Activated CD4-positive, alpha-beta T cell treated with anti-CD3 and anti-CD28 coated beads, Interleukin-2, amount 10 ng/mL, durations not matched to agents 24 days and 14 days (primary cell): ENCODE measurements around the gene ATG7. TPM values are rescaled to one million over a fixed set of nuclear protein-coding genes. Genes with fewer than 3 reads are reported as not detected.

Source experiments
- DNase-seq: peaks from one replicate; pipeline ENCODE4 v3.0.0; 2022
- H3K27ac Mint-ChIP-seq: one replicate; pipeline ENCODE4 v1.8.0; 2022; ENCODE audit warnings: mild to moderate bottlenecking, mixed read lengths
- H3K27me3 Mint-ChIP-seq: one replicate; pipeline ENCODE4 v1.8.0; 2022; ENCODE audit warnings: mixed read lengths
- H3K36me3 Mint-ChIP-seq: one replicate; pipeline ENCODE4 v1.8.0; 2022; ENCODE audit warnings: low read depth, mild to moderate bottlenecking, mixed read lengths
- H3K4me1 Mint-ChIP-seq: one replicate; pipeline ENCODE4 v1.8.0; 2021; ENCODE audit warnings: mixed read lengths
- H3K4me3 Mint-ChIP-seq: one replicate; pipeline ENCODE4 v1.8.0; 2022; ENCODE audit warnings: mild to moderate bottlenecking, moderate library complexity, mixed read lengths
- H3K9me3 Mint-ChIP-seq: one replicate; pipeline ENCODE4 v1.8.0; 2021; ENCODE audit warnings: mixed read lengths
- intact Hi-C: fragments of 100-400 bp; cut with micrococcal nuclease; formaldehyde crosslinking; loops from one replicate; pipeline ENCODE4 v1.15.1; 2023
- total RNA-seq: library from RNA; stranded (reverse); gene quantifications from 2 replicates; pipeline ENCODE4 v1.2.3, GENCODE V29; 2022

Gene ATG7
- total RNA-seq, 1 donor from 2014 or later = 41.4 TPM

DNA sequence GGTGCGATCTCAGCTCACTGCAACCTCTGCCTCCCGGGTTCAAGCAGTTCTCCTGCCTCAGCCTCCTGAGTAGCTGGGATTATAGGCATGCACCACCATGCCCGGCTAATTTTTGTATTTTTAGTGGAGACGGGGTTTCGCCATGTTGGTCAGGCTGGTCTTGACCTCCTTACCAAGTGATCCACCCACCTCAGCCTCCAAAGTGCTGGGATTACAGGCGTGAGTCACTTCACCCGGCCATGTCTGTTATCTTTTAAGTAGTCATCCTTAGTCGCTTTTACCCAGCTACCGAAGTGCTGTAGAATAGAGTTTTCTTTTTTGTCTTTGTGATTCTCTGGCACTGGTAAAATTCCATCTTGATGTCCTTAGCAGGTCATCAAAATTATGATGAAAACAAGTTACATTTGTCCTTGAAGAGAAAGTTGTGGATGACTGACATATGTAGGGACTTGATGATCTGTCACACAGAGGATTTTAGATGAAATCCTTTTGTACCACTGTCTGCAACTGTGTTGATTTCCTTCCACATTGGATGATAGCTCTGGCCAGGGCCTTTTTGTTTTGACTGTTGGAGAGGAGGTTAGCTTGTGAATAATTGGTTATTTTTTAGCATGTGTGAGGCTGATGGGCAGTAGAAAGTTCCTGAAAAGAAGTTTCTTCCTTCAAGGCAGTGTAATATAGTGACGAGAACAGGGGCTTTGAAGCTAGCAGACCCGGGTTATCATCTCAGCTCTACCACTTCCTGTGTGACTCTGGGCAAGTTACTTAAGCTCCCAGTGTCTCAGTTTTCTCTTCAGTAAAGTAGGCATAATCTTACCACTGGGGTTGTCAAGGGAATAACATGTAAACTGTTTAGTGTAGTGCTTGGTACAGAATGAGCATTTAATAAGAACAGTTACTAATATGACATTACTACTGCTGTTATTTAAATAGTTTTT lies 18.8 kb downstream of the ATG7 start:
- H3K4me3 Mint-ChIP-seq = peak overlapping the region; percentile 53
- peaks cover 35% of the 10 kb centered on the region for H3K36me3 Mint-ChIP-seq
- peak overlapping the region; percentile 88 for H3K27ac Mint-ChIP-seq

DNA sequence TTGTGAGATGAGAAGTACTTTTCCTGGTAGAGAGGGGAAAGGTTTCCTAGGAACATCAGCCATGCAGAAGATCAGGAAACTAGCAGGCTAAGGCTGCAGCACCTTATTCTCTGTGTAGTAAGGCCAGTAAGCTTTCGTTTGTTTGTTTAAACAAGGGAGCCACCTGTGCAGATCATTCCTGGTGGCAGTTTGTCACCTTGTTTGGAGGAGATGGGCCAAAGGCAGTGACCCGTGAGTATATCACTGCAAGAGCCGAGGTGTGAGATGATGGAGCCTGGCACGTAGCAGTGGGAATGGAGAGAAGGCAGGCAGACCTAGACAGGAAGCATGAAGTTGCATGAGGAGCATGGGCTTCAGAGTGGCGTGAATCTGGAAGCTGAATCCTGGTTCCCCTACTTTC lies 19.6 kb downstream of the ATG7 start:
- Mint-ChIP-seq H3K4me3 (peak overlapping the region; percentile 53), H3K4me1 (peaks cover 44% of the 10 kb centered on the region), H3K27ac (peak overlapping the region; percentile 88), H3K27me3 (no peaks in the 10 kb centered on the region), H3K9me3 (no peaks in the 10 kb centered on the region), H3K36me3 (peaks cover 35% of the 10 kb centered on the region)
- intact Hi-C loops = loop anchor here (2.0 to 5.0 kb wide), 2 partner anchors 19 to 350 kb away; partner anchors contain the start of genes ATG7 and VGLL4
- no peak for DNase-seq

More for the DNA sequence above, 18.8 kb downstream of the ATG7 start:
- Mint-ChIP-seq H3K9me3 (no peaks in the 10 kb centered on the region), H3K27me3 (no peaks in the 10 kb centered on the region), H3K4me1 (peaks cover 44% of the 10 kb centered on the region)
- intact Hi-C loops = loop anchor here (2.0 to 5.0 kb wide), 2 partner anchors 18 to 351 kb away; partner anchors contain the start of genes ATG7 and VGLL4
- DNase-seq = peak; percentile 81

DNA sequence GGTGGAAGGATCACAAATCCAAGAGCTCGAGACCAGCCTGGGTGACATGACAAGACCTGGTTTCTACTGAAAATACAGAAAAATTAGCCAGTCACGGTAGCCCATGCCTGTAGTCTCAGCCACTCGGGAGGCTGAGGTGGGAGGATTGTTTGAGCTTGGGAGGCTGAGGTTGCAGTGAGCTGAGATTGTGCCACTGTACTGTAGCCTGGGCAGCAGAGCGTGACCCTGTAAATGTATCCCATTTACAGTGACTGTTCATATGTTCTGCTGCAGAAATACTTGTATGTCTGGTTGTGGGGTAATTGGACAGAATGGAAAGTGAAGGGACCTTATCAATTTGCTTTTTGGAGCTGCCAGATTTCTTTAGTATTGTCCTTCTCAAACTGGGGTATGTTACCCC lies 24.9 kb downstream of the ATG7 start:
- Mint-ChIP-seq H3K9me3 (no peaks in the 10 kb centered on the region), H3K27ac (no peak overlapping the region), H3K4me3 (no peak overlapping the region), H3K27me3 (no peaks in the 10 kb centered on the region), H3K4me1 (peaks cover 9% of the 10 kb centered on the region), H3K36me3 (peaks cover 48% of the 10 kb centered on the region)
- intact Hi-C loops = no loop called here
- no peak for DNase-seq

DNA sequence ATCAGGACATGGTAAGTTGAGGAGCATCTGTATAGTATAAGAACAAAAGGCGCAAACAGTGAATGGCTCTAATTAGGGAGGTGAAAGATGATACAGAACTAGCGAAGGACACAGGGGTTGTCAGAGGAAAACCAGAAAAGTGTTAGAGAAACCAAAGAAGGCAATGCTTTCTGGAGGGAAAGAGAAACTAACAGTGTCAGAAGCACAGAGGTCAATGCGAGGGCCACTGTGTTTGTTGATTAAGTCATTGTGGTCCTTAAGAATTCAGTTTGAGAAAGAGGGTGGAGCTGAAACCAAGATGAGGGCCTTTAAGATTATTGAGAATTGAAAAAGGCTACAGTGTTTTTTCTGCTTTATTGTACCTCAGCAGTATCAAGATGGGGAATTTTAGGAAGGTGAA lies 28.8 kb downstream of the ATG7 start:
- peaks cover 63% of the 10 kb centered on the region for H3K36me3 Mint-ChIP-seq
- no peaks in the 10 kb centered on the region for H3K9me3 Mint-ChIP-seq
- H3K4me3 Mint-ChIP-seq = no peak overlapping the region
- intact Hi-C loops = no loop called here
- peaks cover 19% of the 10 kb centered on the region for H3K4me1 Mint-ChIP-seq
- H3K27ac Mint-ChIP-seq = no peak overlapping the region
- no peaks in the 10 kb centered on the region for H3K27me3 Mint-ChIP-seq
- DNase-seq = peak; percentile 62

DNA sequence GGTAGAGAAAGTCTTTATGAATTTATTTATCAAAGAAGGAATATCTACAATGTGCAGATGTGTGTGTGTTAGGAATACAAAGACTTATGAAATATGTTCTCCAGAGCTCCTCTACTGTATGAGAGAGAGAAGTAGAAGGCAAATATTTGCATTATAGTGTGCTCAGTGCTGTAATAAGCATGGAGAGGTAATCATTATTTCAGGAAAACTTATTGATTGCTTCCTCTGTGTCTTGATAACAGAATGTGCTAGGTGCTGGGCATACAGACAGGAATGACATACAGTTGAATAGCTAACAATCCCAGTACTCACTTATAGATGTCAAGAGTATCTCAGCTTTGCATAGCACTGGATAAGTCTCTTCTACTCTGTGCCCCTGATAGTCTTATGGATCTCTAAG lies 30.2 kb downstream of the ATG7 start:
- H3K4me1 Mint-ChIP-seq = peaks cover 33% of the 10 kb centered on the region
- H3K9me3 Mint-ChIP-seq = no peaks in the 10 kb centered on the region
- intact Hi-C loops = no loop called here
- no peak for DNase-seq
- H3K27me3 Mint-ChIP-seq = no peaks in the 10 kb centered on the region
- H3K4me3 Mint-ChIP-seq = no peak overlapping the region
- no peak overlapping the region for H3K27ac Mint-ChIP-seq
- peaks cover 66% of the 10 kb centered on the region for H3K36me3 Mint-ChIP-seq

DNA sequence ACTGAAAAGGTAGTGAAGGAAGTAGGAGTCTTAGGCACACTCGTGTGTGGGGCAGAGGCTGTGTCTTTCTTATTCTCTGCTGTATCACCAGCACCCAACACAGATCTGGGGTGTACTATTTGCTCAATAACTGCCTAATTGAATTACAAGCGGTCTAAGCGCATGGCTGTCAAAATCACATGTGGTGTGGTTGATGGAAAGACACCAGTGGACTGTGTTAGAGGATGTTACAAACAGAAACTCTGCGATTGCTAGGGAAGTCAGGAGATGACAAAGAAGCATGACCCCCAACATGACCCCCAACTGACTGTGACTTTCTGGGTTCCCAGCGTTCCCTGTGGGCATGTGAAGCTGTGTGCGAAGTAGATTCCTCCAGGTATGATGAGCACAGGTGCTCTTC lies 32.0 kb downstream of the ATG7 start:
- H3K27me3 Mint-ChIP-seq = no peaks in the 10 kb centered on the region
- intact Hi-C loops = no loop called here
- H3K9me3 Mint-ChIP-seq = no peaks in the 10 kb centered on the region
- H3K27ac Mint-ChIP-seq = no peak overlapping the region
- peaks cover 34% of the 10 kb centered on the region for H3K4me1 Mint-ChIP-seq
- no peak for DNase-seq
- peaks cover 65% of the 10 kb centered on the region for H3K36me3 Mint-ChIP-seq
- no peak overlapping the region for H3K4me3 Mint-ChIP-seq

DNA sequence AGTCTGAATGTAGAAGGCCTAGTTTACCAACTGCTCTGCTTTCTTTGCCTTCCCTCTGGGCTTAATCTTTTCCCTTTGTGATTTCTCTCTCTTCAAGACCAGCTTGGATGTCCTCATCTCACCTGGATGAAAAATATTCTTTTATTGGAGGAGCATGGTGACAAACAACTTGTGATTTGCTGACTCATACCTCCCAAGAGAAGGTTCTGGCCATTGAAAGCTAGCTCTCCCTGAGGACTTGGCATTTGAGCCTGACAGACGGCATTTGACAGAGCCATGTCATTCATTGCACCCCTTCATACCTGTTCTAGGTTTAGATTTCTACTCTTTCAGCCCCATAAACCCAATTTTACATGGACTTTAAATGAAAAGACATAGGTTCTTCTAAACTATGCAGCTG lies 33.3 kb downstream of the ATG7 start:
- DNase-seq = no peak
- H3K4me3 Mint-ChIP-seq = no peak overlapping the region
- intact Hi-C loops = loop anchor here (5.0 kb wide), 1 partner anchor 33 kb away; the partner anchor contains the start of gene ATG7
- no peaks in the 10 kb centered on the region for H3K9me3 Mint-ChIP-seq
- H3K27me3 Mint-ChIP-seq = no peaks in the 10 kb centered on the region
- H3K27ac Mint-ChIP-seq = no peak overlapping the region
- peaks cover 32% of the 10 kb centered on the region for H3K4me1 Mint-ChIP-seq
- peaks cover 59% of the 10 kb centered on the region for H3K36me3 Mint-ChIP-seq

DNA sequence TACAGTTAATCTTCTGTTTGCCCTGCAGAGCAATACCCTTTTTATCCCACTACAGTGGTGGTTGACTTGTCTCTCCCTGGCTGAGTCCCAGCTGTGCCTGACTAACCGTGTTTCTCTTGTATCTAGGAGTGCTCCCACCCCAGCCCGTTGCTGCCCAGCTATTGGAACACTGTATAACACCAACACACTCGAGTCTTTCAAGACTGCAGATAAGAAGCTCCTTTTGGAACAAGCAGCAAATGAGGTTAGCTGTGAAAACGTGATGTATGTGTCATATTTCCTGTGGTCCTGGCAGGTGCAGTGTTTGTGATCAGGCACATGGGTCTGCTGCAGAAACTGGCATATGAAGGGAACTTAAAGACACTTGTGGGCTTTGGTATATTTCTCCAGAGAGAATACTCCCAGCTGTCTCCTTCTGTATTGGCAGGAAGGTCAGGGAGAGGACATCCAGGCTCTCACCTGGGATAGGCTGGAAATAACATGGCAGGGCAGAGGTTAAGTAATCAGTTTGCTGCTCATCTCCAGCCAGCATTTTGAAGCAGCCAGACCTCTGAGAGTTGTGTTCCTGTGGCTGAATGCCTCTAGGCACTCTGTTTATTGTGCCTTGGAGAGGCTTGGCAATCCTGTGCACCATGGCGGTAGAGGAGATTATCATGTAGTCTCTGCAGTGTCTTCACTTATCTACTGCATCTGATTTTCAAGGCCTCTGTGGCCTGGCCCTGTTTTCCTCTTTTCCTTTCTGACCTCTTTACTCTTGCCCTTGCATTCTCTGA lies 34.8 kb downstream of the ATG7 start:
- peaks cover 26% of the 10 kb centered on the region for H3K4me1 Mint-ChIP-seq
- peaks cover 56% of the 10 kb centered on the region for H3K36me3 Mint-ChIP-seq
- peak overlapping the region; percentile 3 for H3K4me3 Mint-ChIP-seq
- H3K27ac Mint-ChIP-seq = no peak overlapping the region
- intact Hi-C loops = loop anchor here (1.0 to 5.0 kb wide), 2 partner anchors 35 to 69 kb away; partner anchors contain the start of gene ATG7
- no peaks in the 10 kb centered on the region for H3K9me3 Mint-ChIP-seq
- H3K27me3 Mint-ChIP-seq = no peaks in the 10 kb centered on the region
- peak; percentile 77 for DNase-seq

DNA sequence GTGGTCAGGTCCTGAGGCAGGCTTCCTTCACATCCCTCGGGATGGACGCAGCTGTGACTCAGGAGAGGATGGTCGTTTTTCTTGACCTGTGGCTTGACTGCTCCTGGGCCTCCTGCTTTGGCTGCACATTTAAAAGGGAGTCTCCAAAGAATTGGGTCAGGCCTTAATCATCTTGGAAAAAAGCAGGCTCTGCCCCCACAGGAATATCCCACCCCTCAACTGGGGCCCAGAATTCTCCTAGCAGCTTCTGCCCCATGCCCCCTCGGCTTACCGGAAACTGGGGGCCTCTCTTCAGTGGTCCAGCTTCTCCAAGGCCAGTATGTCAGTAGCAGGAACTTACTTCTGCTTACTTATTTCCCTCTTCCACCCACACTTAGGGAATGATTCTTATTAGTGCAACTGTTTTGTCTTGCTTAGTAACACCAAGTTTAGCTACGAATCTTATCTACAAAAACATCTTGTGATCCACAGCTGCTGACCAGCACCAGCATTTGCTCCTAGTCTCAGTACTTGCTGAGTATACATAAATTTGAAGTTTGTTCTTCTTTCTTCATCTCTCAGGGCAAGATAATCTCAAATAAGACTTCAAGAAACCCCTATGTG lies 35.7 kb downstream of the ATG7 start:
- peaks cover 26% of the 10 kb centered on the region for H3K4me1 Mint-ChIP-seq
- intact Hi-C loops = loop anchor here (1.0 to 5.0 kb wide), 2 partner anchors 36 to 70 kb away; partner anchors contain the start of gene ATG7
- peaks cover 56% of the 10 kb centered on the region for H3K36me3 Mint-ChIP-seq
- no peaks in the 10 kb centered on the region for H3K9me3 Mint-ChIP-seq
- no peak overlapping the region for H3K27ac Mint-ChIP-seq
- H3K27me3 Mint-ChIP-seq = no peaks in the 10 kb centered on the region
- no peak for DNase-seq
- H3K4me3 Mint-ChIP-seq = no peak overlapping the region

DNA sequence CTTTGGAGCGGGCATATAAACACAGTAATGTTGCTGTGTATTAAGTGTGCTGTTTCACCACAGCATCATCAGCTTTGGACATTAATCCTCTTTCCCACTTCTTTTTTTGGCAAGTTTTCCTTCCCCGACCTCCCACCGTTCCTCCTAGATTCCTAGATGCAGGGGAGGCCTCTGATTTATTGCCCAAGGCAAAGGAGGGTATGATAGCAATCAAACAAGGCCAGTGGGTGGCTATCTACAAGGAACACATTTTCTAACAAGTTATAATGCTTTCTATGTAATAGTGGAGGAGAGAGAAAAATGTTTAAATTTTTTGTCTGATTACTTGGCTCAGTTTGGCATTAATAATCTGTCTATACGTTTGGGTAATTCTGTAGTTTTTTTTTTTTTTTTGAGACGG lies 38.1 kb downstream of the ATG7 start:
- no peaks in the 10 kb centered on the region for H3K27me3 Mint-ChIP-seq
- H3K4me1 Mint-ChIP-seq = peaks cover 20% of the 10 kb centered on the region
- no peaks in the 10 kb centered on the region for H3K9me3 Mint-ChIP-seq
- H3K27ac Mint-ChIP-seq = no peak overlapping the region
- H3K4me3 Mint-ChIP-seq = no peak overlapping the region
- intact Hi-C loops = no loop called here
- DNase-seq = no peak
- peaks cover 54% of the 10 kb centered on the region for H3K36me3 Mint-ChIP-seq

DNA sequence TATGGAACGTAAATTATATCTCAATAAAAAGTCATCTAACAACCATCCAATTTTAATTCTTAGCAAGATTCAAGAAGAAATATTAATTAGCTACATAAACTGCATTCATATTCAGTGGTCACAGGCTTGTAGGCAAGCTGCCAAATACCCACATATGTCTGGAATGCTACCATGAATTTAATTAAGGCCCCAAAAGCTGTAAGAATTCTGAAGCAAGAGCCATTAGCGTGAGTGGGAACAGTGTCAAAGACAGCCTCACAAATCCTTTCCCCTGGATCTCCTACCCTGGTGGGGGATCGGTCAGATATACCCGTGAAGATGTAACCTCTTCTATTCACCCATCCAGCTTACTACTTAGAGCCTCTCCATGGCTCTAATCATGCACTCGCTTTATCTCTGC lies 40.0 kb downstream of the ATG7 start:
- Mint-ChIP-seq H3K4me3 (no peak overlapping the region), H3K4me1 (peaks cover 3% of the 10 kb centered on the region), H3K9me3 (no peaks in the 10 kb centered on the region), H3K36me3 (peaks cover 60% of the 10 kb centered on the region), H3K27ac (no peak overlapping the region), H3K27me3 (no peaks in the 10 kb centered on the region)
- intact Hi-C loops = no loop called here
- no peak for DNase-seq

DNA sequence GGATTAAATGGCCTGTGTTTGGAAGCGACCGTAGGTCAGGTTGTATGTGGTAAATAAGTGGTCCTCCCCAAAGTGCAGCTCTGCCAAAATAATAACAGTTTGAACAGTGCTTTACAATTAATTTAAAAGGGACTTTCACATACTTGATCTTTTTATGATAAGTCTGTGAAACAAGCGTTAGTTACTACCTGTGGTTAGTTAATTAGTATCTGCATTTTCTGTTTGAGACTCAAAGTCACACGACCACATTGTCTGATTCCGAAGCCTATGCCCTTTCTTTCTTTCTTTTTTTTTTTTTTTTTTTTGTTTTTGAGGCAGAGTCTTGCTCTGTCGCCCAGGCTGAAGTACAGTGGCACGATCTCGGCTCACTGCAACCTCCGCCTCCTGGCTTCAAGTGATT lies 45.1 kb downstream of the ATG7 start:
- Mint-ChIP-seq H3K9me3 (no peaks in the 10 kb centered on the region), H3K27me3 (no peaks in the 10 kb centered on the region), H3K27ac (no peak overlapping the region), H3K4me1 (no peaks in the 10 kb centered on the region), H3K36me3 (peaks cover 61% of the 10 kb centered on the region), H3K4me3 (no peak overlapping the region)
- intact Hi-C loops = no loop called here
- no peak for DNase-seq

DNA sequence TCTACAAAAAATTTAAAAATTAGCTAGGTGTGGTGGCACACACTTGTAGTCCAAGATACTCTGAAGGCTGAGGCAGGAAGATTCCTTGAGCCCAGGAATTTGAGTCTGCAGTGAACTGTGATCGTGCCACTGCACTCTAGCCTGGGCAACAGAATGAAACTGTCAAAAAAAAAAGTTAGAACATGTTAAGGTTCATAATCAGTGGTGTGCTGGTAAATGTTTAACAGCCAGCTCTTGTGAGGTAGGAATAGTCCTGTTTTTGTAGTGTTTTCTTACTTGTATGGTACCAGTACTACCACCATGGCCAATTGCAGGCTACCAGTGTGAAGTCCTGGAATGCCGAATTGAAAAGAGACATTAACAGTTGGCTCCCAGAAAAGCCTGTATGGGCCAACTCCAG lies 50.7 kb downstream of the ATG7 start:
- H3K36me3 Mint-ChIP-seq = peaks cover 46% of the 10 kb centered on the region

More for the DNA sequence above, 50.7 kb downstream of the ATG7 start:
- DNase-seq = no peak
- Mint-ChIP-seq H3K27me3 (no peaks in the 10 kb centered on the region), H3K9me3 (no peaks in the 10 kb centered on the region), H3K4me3 (no peak overlapping the region), H3K4me1 (peaks cover 2% of the 10 kb centered on the region), H3K27ac (no peak overlapping the region)
- intact Hi-C loops = no loop called here
